Suprapubic skin (tissue), 4 donors: Measurements from ENCODE around the gene CACNA1E.

Source experiments
- EP300 ChIP-seq: sonication (generic); formaldehyde crosslinking; IDR thresholded peaks from one replicate; pipeline ENCODE4 v1.6.1; 2017; ENCODE audit warnings: antibody characterized with exemption
- POLR2A ChIP-seq, 2 donors: fragments of 450-650 bp; IDR thresholded peaks; one replicate each; pipeline ENCODE4 v1.6.1; 2017; ENCODE audit warnings: antibody characterized with exemption in 2 of 2, mild to moderate bottlenecking in 2 of 2, moderate library complexity in 2 of 2
- POLR2AphosphoS5 ChIP-seq, 3 donors: sonication (generic); formaldehyde crosslinking; IDR thresholded peaks; one replicate each; pipeline ENCODE4 v1.6.1; 2017; ENCODE audit warnings: antibody characterized with exemption in 3 of 3
- TF ChIP-seq, protein P1 (sequence below), 2 donors: fragments of 200-600 bp in 1 of 2; fragments of 450-650 bp in 1 of 2; sonication (generic) in 1 of 2; IDR thresholded peaks; one replicate each; pipeline ENCODE4 v1.5.1; 2016 to 2019; ENCODE audit warnings: antibody characterized with exemption in 2 of 2, mild to moderate bottlenecking in 1 of 2, moderate library complexity in 1 of 2

DNA sequence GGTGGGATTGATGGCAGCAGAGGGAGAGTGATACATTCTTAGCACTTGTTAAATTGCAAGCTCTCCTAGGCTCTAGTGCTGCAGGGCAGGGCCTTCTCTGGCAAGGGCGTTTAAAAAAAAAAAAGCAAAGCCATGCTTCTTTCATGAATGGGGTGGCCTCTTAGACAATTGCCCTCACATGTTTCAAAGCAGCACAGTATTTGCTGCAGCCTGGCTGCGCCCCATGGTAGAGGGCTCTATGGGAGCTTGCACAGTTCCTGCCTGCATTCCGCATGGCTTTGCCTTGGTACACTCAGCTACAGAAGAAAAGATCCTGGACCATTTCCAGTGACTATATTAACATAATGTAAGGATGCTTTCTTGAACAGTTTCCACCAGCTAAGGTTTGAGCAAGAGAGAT lies 311.0 kb downstream of the CACNA1E start:
- TF ChIP-seq POLR2AphosphoS5 (IDR thresholded peaks at IDR 0.05) = no peak
- TF ChIP-seq, protein P1, sequence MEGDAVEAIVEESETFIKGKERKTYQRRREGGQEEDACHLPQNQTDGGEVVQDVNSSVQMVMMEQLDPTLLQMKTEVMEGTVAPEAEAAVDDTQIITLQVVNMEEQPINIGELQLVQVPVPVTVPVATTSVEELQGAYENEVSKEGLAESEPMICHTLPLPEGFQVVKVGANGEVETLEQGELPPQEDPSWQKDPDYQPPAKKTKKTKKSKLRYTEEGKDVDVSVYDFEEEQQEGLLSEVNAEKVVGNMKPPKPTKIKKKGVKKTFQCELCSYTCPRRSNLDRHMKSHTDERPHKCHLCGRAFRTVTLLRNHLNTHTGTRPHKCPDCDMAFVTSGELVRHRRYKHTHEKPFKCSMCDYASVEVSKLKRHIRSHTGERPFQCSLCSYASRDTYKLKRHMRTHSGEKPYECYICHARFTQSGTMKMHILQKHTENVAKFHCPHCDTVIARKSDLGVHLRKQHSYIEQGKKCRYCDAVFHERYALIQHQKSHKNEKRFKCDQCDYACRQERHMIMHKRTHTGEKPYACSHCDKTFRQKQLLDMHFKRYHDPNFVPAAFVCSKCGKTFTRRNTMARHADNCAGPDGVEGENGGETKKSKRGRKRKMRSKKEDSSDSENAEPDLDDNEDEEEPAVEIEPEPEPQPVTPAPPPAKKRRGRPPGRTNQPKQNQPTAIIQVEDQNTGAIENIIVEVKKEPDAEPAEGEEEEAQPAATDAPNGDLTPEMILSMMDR (IDR thresholded peaks at IDR 0.05) = no peak
- TF ChIP-seq EP300 = no peak
- no peak for TF ChIP-seq POLR2A (IDR thresholded peaks at IDR 0.05)
